ENCODE data around the gene CCDC68. TPM values are rescaled to one million over a fixed set of nuclear protein-coding genes. Genes with fewer than 3 reads are reported as not detected.

Gene CCDC68
- total and polyA plus RNA-seq, 2 of the 4 experiments (the other 2 are of a cell fraction), result 0.46 to 0.54 TPM

DNA sequence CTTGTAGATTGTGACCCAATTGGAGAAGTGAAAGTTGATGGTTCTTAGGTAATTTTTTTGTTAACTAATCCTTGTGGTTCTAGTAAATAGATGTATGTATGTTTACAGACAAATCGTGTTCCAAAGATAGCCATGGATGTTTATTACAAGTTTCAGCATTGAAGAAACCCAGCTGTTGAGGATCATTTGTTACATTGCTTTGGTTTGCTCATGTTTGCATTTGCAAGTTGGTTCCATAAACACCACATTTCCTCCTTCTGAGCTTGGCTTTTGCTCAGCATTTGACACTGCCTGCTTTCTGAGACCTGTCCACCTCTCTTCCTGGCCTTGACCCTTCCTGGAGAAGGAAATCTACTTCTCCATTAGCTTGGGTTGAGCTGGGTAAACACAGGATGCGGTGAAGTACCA is 1.8 kb upstream of the CCDC68 start:
- dilution Hi-C loops (cut with HindIII; ENCODE audit: low sequenced_read_pairs, unreplicated experiment) (no loop called here), intact Hi-C loops (cut with micrococcal nuclease) (loop anchor here (5.0 kb wide), 1 partner anchor 184 kb away; no protein-coding TSS in a partner anchor), in situ Hi-C loops (cut with MboI; ENCODE audit: low sequenced_read_pairs) (loop anchor here (5.0 kb wide), 1 partner anchor 184 kb away; no protein-coding TSS in a partner anchor)
- DNase-seq (peak; percentile 88), ATAC-seq (ENCODE audit: low read depth) (peak; percentile 65)
- H4K8ac ChIP-seq (ENCODE audit: low read depth in 2 of 2, low read length in 2 of 2), result no peak overlapping the region
- H2BK120ac ChIP-seq (ENCODE audit: low read depth, low read length), result peak overlapping the region; percentile 81; the same call in 1 of the 2 replicates
- BruUV-seq (replicated peaks), result no TSS peak
- 0 out of 2 replicates have a peak overlapping the region, but pooled peaks have one; percentile 7 for H3K4ac ChIP-seq (ENCODE audit: low read depth, low read length)
- H3K36me3 ChIP-seq (ENCODE audit: control insufficient read depth, insufficient read depth, low read length), result no peaks in the 10 kb centered on the region
- H2BK15ac ChIP-seq (ENCODE audit: low read depth, low read length), result 0 out of 3 replicates have a peak overlapping the region, but pooled peaks have one; percentile 95
- ChIA-PET CTCF (no interaction called here), POLR2A (ENCODE audit: unreplicated experiment) (interaction anchor here (0.6 kb wide), 1 partner anchor 22 kb away, joined by 5 read pairs; no protein-coding TSS in a partner anchor)
- H3K9me1 ChIP-seq (ENCODE audit: insufficient read depth, low read length), result peaks cover 7% of the 10 kb centered on the region
- H4K5ac ChIP-seq (ENCODE audit: low read depth, low read length), result no peak overlapping the region
- no peak overlapping the region for H3K4me2 ChIP-seq (ENCODE audit: low read depth, low read length)
- no peak overlapping the region for H2AFZ ChIP-seq (replicated peaks; ENCODE audit: low read length, poor library complexity)
- H2AK5ac ChIP-seq (ENCODE audit: low read depth, low read length), result 0 out of 2 replicates have a peak overlapping the region, but pooled peaks have one; percentile 9
- H2BK5ac ChIP-seq (ENCODE audit: low read depth, low read length, poor library complexity, severe bottlenecking), result peak overlapping the region; percentile 9
- no peak overlapping the region for H3K56ac ChIP-seq (ENCODE audit: extremely low read depth, insufficient read depth, low read length)
- H3K23ac ChIP-seq (ENCODE audit: low read depth, low read length), result no peak overlapping the region
- no peak overlapping the region for H3K18ac ChIP-seq (ENCODE audit: low read depth, low read length)
- H4K91ac ChIP-seq (ENCODE audit: insufficient read depth, low read depth, low read length), result no peak overlapping the region
- H3K27me3 ChIP-seq (ENCODE audit: control insufficient read depth, insufficient read depth, low read length), result no peaks in the 10 kb centered on the region
- no peak for TF ChIP-seq RCOR1 (IDR thresholded peaks at IDR 0.05; ENCODE audit: insufficient replicate concordance, low read length)
- TF ChIP-seq, protein P1, sequence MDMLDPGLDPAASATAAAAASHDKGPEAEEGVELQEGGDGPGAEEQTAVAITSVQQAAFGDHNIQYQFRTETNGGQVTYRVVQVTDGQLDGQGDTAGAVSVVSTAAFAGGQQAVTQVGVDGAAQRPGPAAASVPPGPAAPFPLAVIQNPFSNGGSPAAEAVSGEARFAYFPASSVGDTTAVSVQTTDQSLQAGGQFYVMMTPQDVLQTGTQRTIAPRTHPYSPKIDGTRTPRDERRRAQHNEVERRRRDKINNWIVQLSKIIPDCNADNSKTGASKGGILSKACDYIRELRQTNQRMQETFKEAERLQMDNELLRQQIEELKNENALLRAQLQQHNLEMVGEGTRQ (IDR thresholded peaks at IDR 0.05; ENCODE audit: low read depth, low read length), result no peak
- peak; percentile 20; the same call in 1 of the 2 replicates for TF ChIP-seq FOS (IDR thresholded peaks at IDR 0.05; ENCODE audit: low read depth, low read length)
- H3K4me1 ChIP-seq (ENCODE audit: control insufficient read depth, insufficient read depth, low read length), result peaks cover 8% of the 10 kb centered on the region
- H2AK9ac ChIP-seq (replicated peaks; ENCODE audit: low read depth, low read length, poor library complexity), result no peak overlapping the region
- no peaks in the 10 kb centered on the region for H4K20me1 ChIP-seq (ENCODE audit: insufficient read depth, low read length)
- no peak overlapping the region for H3K4me3 ChIP-seq (ENCODE audit: insufficient read depth, low read depth, low read length)
- no CpG with 5 or more reads among the region's 2 CpGs for whole genome bisulfite sequencing, 2 experiments (ENCODE audit: extremely low coverage in 2 of 2, insufficient read length in 1 of 2)
- peak overlapping the region; percentile 49; the same call in 1 of the 2 replicates for H3K27ac ChIP-seq (ENCODE audit: insufficient read depth, low read length)
- H3K14ac ChIP-seq (replicated peaks; ENCODE audit: low read depth, low read length), result no peak overlapping the region
- H3K9ac ChIP-seq (ENCODE audit: low read depth, low read length), result no peak overlapping the region
- peaks cover 3% of the 10 kb centered on the region; the same call in 1 of the 2 replicates for H3K9me3 ChIP-seq (ENCODE audit: control insufficient read depth, insufficient read depth, low read length)
- H2BK20ac ChIP-seq (ENCODE audit: low read depth, low read length), result peak overlapping the region; percentile 75; the same call in 1 of the 2 replicates
- H3K79me1 ChIP-seq (ENCODE audit: low read depth in 1 of 2, low read length in 2 of 2), result no peaks in the 10 kb centered on the region; a peak in 1 of 4 replicates

All from IMR-90 (cell line).